ENCODE data around the gene ABCA10. TPM values are rescaled to one million over a fixed set of nuclear protein-coding genes. Genes with fewer than 3 reads are reported as not detected.

ABCA10 gene
- total RNA-seq, 4 donors from 2014 or later: 2.5 to 4.2 (median 3.4) TPM

DNA sequence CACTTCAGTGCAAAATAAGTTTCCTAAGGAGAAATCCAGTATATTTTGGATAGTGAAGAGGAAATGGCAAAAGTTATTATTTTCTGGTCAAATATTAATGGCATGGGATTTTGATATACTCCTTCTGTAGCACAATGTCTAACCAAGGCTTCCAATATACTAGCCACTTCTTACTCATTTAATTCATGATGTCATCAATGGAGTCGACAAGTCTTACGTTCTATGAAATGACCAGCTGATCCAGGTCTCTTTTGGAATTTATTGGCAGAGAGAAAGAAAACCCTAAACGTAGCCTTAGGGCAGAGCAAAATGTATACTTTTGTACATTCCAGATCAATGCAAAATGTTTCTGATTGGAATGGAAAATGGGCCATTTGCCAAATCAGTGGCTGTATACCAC is 8.3 kb upstream of the ABCA10 start:
- no peak overlapping the region for H3K27ac ChIP-seq (replicated peaks in 1 of 4)
- DNase-seq (ENCODE audit: extremely low spot score): no peak
- peaks cover 0 to 11% (median 1%) of the 10 kb centered on the region in 4 donors for H3K36me3 ChIP-seq
- WGBS: 83% methylated on average over 3 of the region's 3 CpGs
- no peak overlapping the region for H3K4me3 ChIP-seq
- peaks cover 0 to 10% (median 4%) of the 10 kb centered on the region in 4 donors for H3K9me3 ChIP-seq
- H3K4me1 ChIP-seq: peaks cover 0 to 5% (median 2%) of the 10 kb centered on the region in 4 donors
- intact Hi-C loops (cut with DNase I): no loop called here
- TF ChIP-seq EP300 (IDR thresholded peaks at IDR 0.05) (no peak), POLR2A (IDR thresholded peaks at IDR 0.05; ENCODE audit: low read depth) (no peak), POLR2AphosphoS5 (IDR thresholded peaks at IDR 0.05) (no peak)
- TF ChIP-seq, protein P1, sequence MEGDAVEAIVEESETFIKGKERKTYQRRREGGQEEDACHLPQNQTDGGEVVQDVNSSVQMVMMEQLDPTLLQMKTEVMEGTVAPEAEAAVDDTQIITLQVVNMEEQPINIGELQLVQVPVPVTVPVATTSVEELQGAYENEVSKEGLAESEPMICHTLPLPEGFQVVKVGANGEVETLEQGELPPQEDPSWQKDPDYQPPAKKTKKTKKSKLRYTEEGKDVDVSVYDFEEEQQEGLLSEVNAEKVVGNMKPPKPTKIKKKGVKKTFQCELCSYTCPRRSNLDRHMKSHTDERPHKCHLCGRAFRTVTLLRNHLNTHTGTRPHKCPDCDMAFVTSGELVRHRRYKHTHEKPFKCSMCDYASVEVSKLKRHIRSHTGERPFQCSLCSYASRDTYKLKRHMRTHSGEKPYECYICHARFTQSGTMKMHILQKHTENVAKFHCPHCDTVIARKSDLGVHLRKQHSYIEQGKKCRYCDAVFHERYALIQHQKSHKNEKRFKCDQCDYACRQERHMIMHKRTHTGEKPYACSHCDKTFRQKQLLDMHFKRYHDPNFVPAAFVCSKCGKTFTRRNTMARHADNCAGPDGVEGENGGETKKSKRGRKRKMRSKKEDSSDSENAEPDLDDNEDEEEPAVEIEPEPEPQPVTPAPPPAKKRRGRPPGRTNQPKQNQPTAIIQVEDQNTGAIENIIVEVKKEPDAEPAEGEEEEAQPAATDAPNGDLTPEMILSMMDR (IDR thresholded peaks at IDR 0.05): no peak
- no peaks in the 10 kb centered on the region for H3K27me3 ChIP-seq

DNA sequence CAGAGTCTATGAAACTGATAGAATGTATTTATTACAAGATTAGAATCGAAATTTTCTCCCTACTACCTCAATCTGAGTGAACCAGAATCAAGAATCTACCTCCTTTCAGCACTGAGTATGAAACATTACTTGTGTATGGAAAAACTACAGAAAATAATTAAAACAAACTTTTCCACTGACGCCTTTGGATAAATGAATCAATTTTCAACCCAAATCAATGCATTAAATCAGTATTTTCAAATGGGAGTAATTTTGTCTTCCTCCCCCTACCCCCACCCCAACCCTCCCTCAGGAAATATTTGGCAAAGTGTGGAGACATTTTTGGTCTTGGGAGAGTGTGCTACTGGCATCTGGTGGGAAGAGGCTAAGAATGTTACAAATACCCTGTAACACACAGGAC is 7.8 kb upstream of the ABCA10 start:
- no peak for TF ChIP-seq POLR2A (IDR thresholded peaks at IDR 0.05; ENCODE audit: low read depth)
- no peak for TF ChIP-seq EP300 (IDR thresholded peaks at IDR 0.05)
- TF ChIP-seq POLR2AphosphoS5 (IDR thresholded peaks at IDR 0.05): no peak
- TF ChIP-seq, protein P1 (IDR thresholded peaks at IDR 0.05): no peak
- Histone ChIP-seq H3K36me3 (peaks cover 0 to 9% (median 1%) of the 10 kb centered on the region in 4 donors), H3K27ac (replicated peaks in 1 of 4) (no peak overlapping the region), H3K4me3 (no peak overlapping the region), H3K27me3 (no peaks in the 10 kb centered on the region), H3K9me3 (peaks cover 0 to 10% (median 4%) of the 10 kb centered on the region in 4 donors), H3K4me1 (peaks cover 0 to 5% (median 2%) of the 10 kb centered on the region in 4 donors)
- 68% methylated on average over 2 of the region's 2 CpGs for WGBS
- no peak for DNase-seq (ENCODE audit: extremely low spot score)
- intact Hi-C loops (cut with DNase I): no loop called here

DNA sequence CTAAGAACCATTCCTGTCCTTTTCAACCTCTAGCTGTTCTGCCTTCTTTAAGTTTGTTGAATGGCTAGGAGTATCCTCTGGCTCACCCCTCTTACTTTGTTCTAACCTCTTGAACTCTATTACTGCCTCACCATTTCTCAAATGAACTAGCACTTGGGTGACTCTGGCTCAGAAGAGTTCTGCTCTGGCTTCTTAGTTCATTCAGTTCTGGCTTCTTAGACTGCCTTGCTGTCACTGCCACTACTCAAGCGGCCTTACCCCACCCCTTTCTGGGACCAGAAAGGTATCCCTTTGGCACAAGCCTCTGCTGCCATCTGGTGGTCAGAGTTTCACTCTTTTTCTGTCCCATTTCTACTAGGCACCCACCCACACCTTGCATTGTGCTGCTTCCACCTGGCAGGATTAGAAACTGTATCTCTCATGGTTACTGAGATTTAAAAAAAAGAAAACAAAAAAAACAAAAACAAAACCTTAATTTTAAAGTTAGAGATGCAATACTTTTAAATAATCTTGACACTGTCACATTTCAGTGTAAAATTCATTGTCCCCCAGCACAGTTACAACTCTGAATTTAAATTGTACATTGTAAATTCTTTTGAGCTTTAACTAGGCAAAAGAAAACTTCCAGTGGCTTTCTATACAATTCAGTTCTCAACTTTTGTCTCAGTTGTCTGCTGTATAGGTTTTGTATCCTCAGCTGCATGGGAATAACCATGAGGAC is 6.9 kb upstream of the ABCA10 start:
- Histone ChIP-seq H3K27me3 (no peaks in the 10 kb centered on the region), H3K36me3 (peaks cover 0 to 8% (median 1%) of the 10 kb centered on the region in 4 donors), H3K9me3 (peaks cover 0 to 10% (median 4%) of the 10 kb centered on the region in 4 donors), H3K4me3 (no peak overlapping the region), H3K27ac (replicated peaks in 1 of 4) (no peak overlapping the region), H3K4me1 (peaks cover 0 to 5% (median 2%) of the 10 kb centered on the region in 4 donors)
- TF ChIP-seq, protein P1 (IDR thresholded peaks at IDR 0.05): peak; percentile 58 to 67 (median 60)
- TF ChIP-seq POLR2AphosphoS5 (IDR thresholded peaks at IDR 0.05) (no peak), POLR2A (IDR thresholded peaks at IDR 0.05; ENCODE audit: low read depth) (no peak), EP300 (IDR thresholded peaks at IDR 0.05) (no peak)
- peak; percentile 94 for DNase-seq (ENCODE audit: extremely low spot score)
- 7% methylated on average over 1 of the region's 1 CpG for WGBS
- intact Hi-C loops (cut with DNase I): no loop called here

DNA sequence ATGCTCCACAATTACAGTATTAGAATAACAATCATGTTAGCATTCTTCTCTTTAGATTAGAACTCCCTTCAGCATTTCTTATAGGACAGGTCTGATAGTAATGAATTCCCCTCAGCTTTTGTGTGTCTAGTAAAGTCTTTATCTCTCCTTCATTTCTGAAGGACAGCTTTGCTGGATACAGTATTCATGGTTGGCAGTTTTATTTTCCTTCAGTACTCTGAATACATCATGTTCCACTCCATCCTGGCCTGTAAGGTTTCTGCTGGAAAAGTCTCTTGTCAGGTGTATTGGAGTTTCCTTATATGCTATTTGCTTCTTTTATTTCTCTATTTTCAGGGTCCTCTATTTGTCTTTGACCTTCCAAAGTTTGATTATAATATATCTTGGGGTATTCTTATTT is 4.0 kb upstream of the ABCA10 start:
- DNase-seq (ENCODE audit: extremely low spot score): no peak
- H3K27me3 ChIP-seq: no peaks in the 10 kb centered on the region
- peaks cover 0 to 10% (median 4%) of the 10 kb centered on the region in 4 donors for H3K9me3 ChIP-seq
- peaks cover 0 to 5% (median 0%) of the 10 kb centered on the region in 4 donors for H3K36me3 ChIP-seq
- no peak overlapping the region for H3K27ac ChIP-seq (replicated peaks in 1 of 4)
- TF ChIP-seq EP300 (IDR thresholded peaks at IDR 0.05) (no peak), POLR2A (IDR thresholded peaks at IDR 0.05; ENCODE audit: low read depth) (no peak), POLR2AphosphoS5 (IDR thresholded peaks at IDR 0.05) (no peak)
- TF ChIP-seq, protein P1 (IDR thresholded peaks at IDR 0.05): no peak
- H3K4me1 ChIP-seq: peaks cover 0 to 5% (median 2%) of the 10 kb centered on the region in 4 donors
- H3K4me3 ChIP-seq: no peak overlapping the region
- intact Hi-C loops (cut with DNase I): no loop called here

Measured in esophagus muscularis mucosa (tissue), 4 donors.